Daoy (cell line): Measurements from ENCODE around the gene HECA. TPM values are rescaled to one million over a fixed set of nuclear protein-coding genes. Genes with fewer than 3 reads are reported as not detected.
"Not testable (repeated sequence)": the region's sequence is repeated elsewhere in the genome, so short reads cannot be mapped to it uniquely, and the experiment has no call there.

ENCODE experiments used
- DNase-seq: peaks from one replicate; pipeline ENCODE4 v3.0.0-alpha.2; 2015; ENCODE audit warnings: low read depth
- total RNA-seq: library from RNA; depleted of rRNA; stranded (reverse); fragments of >200 nt; shearing (Covaris generic); gene quantifications from 2 replicates; pipeline ENCODE4 v1.2.3, GENCODE V29; 2014; rRNA removed

Gene HECA
- total RNA-seq, 1 experiment from 2014 or later = 11.8 TPM

DNA sequence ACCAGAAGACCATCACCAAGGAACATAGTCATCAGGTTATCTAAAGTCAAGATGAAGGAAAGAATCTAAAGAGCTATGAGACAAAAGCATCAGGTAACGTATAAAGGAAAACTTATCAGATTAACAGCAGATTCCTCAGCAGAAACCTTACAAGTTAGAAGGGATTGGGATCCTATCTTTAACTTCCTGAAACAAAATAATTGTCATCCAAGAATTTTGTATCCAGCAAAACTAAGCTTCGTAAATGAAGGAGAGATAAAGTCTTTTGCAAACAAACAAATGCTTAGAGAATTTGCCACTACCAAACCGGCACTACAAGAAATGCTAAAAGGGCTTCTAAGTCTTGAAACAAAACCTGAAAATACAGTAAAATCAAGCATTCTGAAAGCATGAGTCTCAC, 71.0 kb downstream of the HECA start:
- no peak for DNase-seq

DNA sequence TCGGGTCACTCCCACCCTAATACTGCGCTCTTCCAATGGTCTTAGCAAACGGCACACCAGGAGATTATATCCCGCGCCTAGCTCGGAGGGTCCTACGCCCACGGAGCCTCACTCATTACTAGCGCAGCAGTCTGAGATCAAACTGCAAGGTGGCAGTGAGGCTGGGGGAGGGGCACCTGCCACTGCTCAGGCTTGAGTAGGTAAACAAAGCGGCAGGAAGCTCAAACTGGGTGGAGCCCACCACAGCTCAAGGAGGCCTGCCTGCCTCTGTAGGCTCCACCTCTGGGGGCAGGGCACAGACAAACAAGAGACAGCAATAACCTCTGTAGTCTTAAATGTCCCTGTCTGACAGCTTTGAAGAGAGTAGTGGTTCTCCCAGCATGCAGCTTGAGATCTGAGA, 75.9 kb downstream of the HECA start:
- not testable (repeated sequence) for DNase-seq

DNA sequence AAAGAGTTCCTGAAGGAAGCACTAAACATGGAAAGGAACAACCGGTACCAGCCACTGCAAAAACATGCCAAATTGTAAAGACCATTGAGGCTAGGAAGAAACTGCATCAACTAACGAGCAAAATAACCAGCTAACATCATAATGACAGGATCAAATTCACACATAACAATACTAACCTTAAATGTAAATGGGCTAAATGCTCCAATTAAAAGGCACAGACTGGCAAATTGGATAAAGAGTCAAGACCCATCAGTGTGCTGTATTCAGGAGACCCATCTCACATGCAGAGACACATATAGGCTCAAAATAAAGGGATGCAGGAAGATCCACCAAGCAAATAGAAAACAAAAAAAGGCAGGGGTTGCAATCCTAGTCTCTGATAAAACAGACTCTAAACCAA, 77.6 kb downstream of the HECA start:
- not testable (repeated sequence) for DNase-seq

GRCh38 chr6:139219271-139219729, 84.4 kb downstream of the HECA start:
- peak; percentile 80 for DNase-seq

DNA sequence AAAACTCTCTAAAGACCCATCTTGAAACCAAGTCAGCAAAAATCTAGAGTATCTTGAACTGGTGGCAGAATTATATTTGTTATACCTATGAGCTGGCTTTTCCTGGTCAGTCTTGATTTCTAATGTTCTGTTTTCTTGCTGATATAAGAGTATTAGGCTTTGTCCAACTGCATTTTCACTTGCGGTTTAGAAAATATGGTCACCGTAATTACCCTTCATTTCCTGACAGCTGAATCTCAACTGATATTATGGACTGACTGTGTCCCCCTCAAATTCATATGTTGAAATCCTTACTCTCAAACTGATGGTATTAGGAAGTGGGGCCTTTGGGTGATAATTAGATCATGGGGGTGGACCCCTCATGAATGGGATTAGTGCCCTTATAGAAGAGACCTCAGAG, 84.9 kb downstream of the HECA start:
- DNase-seq = no peak

DNA sequence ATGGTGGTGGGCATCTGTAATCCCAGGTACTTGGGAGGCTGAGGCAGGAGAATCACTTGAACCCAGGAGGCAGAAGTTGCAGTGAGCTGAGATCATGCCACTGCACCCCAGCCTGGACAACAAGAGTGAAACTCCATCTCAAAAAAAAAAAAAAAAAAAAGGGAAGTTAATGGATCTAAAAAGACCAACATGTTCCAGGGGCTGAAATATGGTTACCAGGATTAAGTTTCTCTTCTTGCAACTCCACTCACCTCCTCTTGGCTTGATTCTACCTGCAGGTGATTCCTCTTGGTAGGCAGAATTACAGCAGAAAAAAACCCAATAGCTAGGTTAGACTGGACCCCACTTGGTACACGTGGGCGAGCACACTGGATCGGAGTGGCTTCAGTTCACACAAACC, 93.5 kb downstream of the HECA start:
- not testable (repeated sequence) for DNase-seq

Other genes starting within 250 kb of the HECA start
- 35.8 and 42.1 TPM in 2 replicates for gene REPS1, start 146.8 kb upstream of the HECA start, total RNA-seq
- 83.1 and 85.8 TPM in 2 replicates for gene ABRACL, start 106.3 kb upstream of the HECA start, total RNA-seq
- 0.11 TPM in 1 of 2 replicates, not detected in the other for gene TXLNB, start 156.9 kb downstream of the HECA start, total RNA-seq
- 19.3 and 19.5 TPM in 2 replicates for gene CITED2, start 239.6 kb downstream of the HECA start, total RNA-seq